Measurements from ENCODE around the gene ATG4B.

Gene ATG4B

DNA sequence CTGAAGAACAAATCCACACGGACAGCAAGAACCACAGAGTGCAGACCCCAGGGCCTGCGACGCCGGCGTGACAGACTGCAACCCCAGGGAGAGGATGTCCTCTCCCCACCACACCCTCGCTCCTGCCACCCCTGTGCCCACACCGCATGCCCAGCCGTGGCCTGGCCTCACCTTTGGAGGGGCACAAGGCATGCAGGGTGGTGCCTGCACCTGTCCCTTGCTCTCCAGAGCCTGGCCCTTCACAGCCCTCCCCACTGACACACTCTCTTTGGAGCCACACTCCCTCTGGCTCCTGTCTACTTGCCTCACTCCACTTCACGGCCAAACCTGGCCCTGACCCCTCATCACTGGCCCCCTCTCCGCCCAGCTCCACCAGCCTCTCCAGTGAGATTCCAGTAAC, 9.8 kb upstream of the ATG4B start:
- H2AFZ ChIP-seq (ENCODE audit: low read depth, low read length, severe bottlenecking), result no peak overlapping the region
- no peaks in the 10 kb centered on the region for H3K9me3 ChIP-seq (ENCODE audit: insufficient read depth, low read length)
- H3K4me3 ChIP-seq (ENCODE audit: insufficient read depth, low read length, poor library complexity, severe bottlenecking), result no peak overlapping the region
- peaks cover 79% of the 10 kb centered on the region for H3K79me2 ChIP-seq (ENCODE audit: insufficient read depth, low read length)
- H3K27me3 ChIP-seq (ENCODE audit: low read length), result no peaks in the 10 kb centered on the region
- H3K9me2 ChIP-seq (replicated peaks; ENCODE audit: insufficient read depth, low read length), result no peaks in the 10 kb centered on the region
- TF ChIP-seq EZH2phosphoT487 (conservative IDR thresholded peaks at IDR 0.05; ENCODE audit: low read length) (no peak), CTCF (IDR thresholded peaks at IDR 0.05; ENCODE audit: insufficient read depth, low read length, poor library complexity, severe bottlenecking) (no peak)
- H3K4me2 ChIP-seq (ENCODE audit: low read depth, low read length, poor library complexity, severe bottlenecking), result no peak overlapping the region
- H3F3A ChIP-seq (ENCODE audit: insufficient read depth), result no peaks in the 10 kb centered on the region
- H4K20me1 ChIP-seq (ENCODE audit: low read depth, low read length), result no peaks in the 10 kb centered on the region
- 0 out of 2 replicates have a peak, but pooled peaks cover 3% of the 10 kb centered on the region for H3K36me3 ChIP-seq (ENCODE audit: low read length)
- no peak overlapping the region for H3K9ac ChIP-seq (ENCODE audit: low read length)
- no peak overlapping the region for H3K27ac ChIP-seq (ENCODE audit: low read depth, low read length)

DNA sequence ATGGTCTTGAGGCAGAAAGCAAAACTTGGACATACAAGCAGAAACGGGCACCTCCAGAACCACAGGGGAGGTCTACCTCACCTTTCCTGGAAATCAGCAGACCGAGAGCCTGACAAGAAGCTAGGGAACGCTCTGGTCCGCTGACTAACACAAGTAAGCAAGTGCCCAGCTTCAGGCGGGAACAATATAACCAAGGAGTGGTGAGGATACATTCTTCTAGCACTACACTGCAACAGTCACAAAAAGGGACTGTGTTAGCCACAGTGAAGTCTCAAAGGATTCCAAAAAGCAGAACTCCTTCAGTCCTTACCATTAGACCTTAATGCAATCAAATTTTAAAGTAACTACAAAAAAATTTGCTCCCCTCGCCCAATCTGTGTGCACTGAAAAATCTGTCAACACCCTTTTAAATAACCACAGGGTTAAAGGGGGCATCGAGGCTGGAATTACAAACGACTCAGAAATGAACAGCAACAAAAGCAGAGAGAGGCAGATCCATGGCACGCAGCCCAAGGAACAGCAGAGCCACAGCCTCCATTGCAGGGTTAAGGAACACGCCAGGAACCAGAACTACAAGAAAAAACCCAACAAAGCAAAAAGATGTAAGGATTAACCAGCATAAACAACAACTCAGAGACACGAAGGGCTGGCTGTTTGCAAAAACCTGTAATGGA, 7.6 kb upstream of the ATG4B start:
- Histone ChIP-seq H2AFZ (ENCODE audit: low read depth, low read length, severe bottlenecking) (no peak overlapping the region), H3K4me2 (ENCODE audit: low read depth, low read length, poor library complexity, severe bottlenecking) (no peak overlapping the region), H3K27ac (ENCODE audit: low read depth, low read length) (no peak overlapping the region), H4K20me1 (ENCODE audit: low read depth, low read length) (no peaks in the 10 kb centered on the region), H3K79me2 (ENCODE audit: insufficient read depth, low read length) (peaks cover 82% of the 10 kb centered on the region), H3F3A (ENCODE audit: insufficient read depth) (no peaks in the 10 kb centered on the region), H3K9me3 (ENCODE audit: insufficient read depth, low read length) (no peaks in the 10 kb centered on the region), H3K36me3 (ENCODE audit: low read length) (0 out of 2 replicates have a peak, but pooled peaks cover 3% of the 10 kb centered on the region), H3K9me2 (replicated peaks; ENCODE audit: insufficient read depth, low read length) (no peaks in the 10 kb centered on the region), H3K9ac (ENCODE audit: low read length) (no peak overlapping the region), H3K27me3 (ENCODE audit: low read length) (no peaks in the 10 kb centered on the region), H3K4me3 (ENCODE audit: insufficient read depth, low read length, poor library complexity, severe bottlenecking) (no peak overlapping the region)
- no peak for TF ChIP-seq EZH2phosphoT487 (conservative IDR thresholded peaks at IDR 0.05; ENCODE audit: low read length)
- no peak for TF ChIP-seq CTCF (IDR thresholded peaks at IDR 0.05; ENCODE audit: insufficient read depth, low read length, poor library complexity, severe bottlenecking)

- Histone ChIP-seq H3K4me3 (ENCODE audit: insufficient read depth, low read length, poor library complexity, severe bottlenecking) (no peak overlapping the region), H3F3A (ENCODE audit: insufficient read depth) (no peaks in the 10 kb centered on the region), H3K27me3 (ENCODE audit: low read length) (no peaks in the 10 kb centered on the region), H4K20me1 (ENCODE audit: low read depth, low read length) (no peaks in the 10 kb centered on the region), H3K9me3 (ENCODE audit: insufficient read depth, low read length) (no peaks in the 10 kb centered on the region), H3K4me2 (ENCODE audit: low read depth, low read length, poor library complexity, severe bottlenecking) (no peak overlapping the region), H3K36me3 (ENCODE audit: low read length) (0 out of 2 replicates have a peak, but pooled peaks cover 3% of the 10 kb centered on the region), H2AFZ (ENCODE audit: low read depth, low read length, severe bottlenecking) (no peak overlapping the region), H3K27ac (ENCODE audit: low read depth, low read length) (no peak overlapping the region), H3K9me2 (replicated peaks; ENCODE audit: insufficient read depth, low read length) (no peaks in the 10 kb centered on the region), H3K9ac (ENCODE audit: low read length) (no peak overlapping the region), H3K79me2 (ENCODE audit: insufficient read depth, low read length) (peaks cover 77% of the 10 kb centered on the region)
- no peak for TF ChIP-seq EZH2phosphoT487 (conservative IDR thresholded peaks at IDR 0.05; ENCODE audit: low read length)
- no peak for TF ChIP-seq CTCF (IDR thresholded peaks at IDR 0.05; ENCODE audit: insufficient read depth, low read length, poor library complexity, severe bottlenecking)
These were observed 4.8 kb upstream of the ATG4B start for GRCh38 chr2:241632478-241633325.
